ENCODE data around the gene GLOD4.
"Not testable (repeated sequence)": the region's sequence is repeated elsewhere in the genome, so short reads cannot be mapped to it uniquely, and the experiment has no call there.

GLOD4 gene

GRCh38 chr17:785901-786300 is 3.8 kb upstream of the GLOD4 start:
- in situ Hi-C loops (cut with HindIII; ENCODE audit: low sequenced_read_pairs), result loop anchor here (25.0 kb wide), 1 partner anchor 201 kb away; the partner anchor contains the start of genes NXN and TIMM22

DNA sequence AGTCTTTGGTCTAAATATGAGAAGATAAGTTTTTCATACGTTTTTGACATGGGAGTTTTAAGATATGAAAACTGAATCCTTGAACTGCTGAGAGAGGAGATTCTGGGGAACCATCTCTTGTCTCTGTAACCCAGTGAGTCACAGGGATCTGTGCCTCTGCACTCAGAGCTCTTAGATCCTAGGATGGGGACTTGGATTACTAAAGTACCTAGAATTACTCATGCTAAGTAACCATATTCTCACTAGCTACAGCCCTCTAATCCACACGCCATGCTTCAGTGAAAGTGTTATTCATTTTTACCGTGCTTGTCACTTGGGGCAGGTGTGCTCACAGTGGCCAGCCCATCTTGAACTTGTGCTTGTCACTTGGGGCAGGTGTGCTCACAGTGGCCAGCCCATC is 2.1 kb upstream of the GLOD4 start:
- in situ Hi-C loops (cut with HindIII; ENCODE audit: low sequenced_read_pairs), result loop anchor here (25.0 kb wide), 1 partner anchor 203 kb away; the partner anchor contains the start of genes NXN and TIMM22

- in situ Hi-C loops (cut with HindIII; ENCODE audit: low sequenced_read_pairs), result loop anchor here (10.0 to 25.0 kb wide), 2 partner anchors 173 to 209 kb away; partner anchors contain the start of genes NXN and TIMM22
These were observed 4.0 kb downstream of the GLOD4 start for GRCh38 chr17:778096-778495.

DNA sequence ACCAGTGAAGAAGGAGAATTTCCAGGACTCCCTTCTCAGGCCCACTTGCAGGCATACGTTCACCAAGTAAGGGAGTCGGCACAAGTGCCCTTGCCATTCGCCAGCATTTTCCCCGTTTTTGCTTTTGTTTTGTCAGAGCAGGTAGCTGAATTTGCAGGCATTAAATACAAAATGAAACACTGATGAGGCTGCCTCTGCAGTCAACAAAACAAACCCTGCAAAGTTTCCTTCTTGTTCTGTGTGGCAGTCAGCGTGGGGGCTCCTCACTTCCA is 7.8 kb downstream of the GLOD4 start:
- in situ Hi-C loops (cut with HindIII; ENCODE audit: low sequenced_read_pairs), result loop anchor here (10.0 kb wide), 1 partner anchor 169 kb away; no protein-coding TSS in a partner anchor

DNA sequence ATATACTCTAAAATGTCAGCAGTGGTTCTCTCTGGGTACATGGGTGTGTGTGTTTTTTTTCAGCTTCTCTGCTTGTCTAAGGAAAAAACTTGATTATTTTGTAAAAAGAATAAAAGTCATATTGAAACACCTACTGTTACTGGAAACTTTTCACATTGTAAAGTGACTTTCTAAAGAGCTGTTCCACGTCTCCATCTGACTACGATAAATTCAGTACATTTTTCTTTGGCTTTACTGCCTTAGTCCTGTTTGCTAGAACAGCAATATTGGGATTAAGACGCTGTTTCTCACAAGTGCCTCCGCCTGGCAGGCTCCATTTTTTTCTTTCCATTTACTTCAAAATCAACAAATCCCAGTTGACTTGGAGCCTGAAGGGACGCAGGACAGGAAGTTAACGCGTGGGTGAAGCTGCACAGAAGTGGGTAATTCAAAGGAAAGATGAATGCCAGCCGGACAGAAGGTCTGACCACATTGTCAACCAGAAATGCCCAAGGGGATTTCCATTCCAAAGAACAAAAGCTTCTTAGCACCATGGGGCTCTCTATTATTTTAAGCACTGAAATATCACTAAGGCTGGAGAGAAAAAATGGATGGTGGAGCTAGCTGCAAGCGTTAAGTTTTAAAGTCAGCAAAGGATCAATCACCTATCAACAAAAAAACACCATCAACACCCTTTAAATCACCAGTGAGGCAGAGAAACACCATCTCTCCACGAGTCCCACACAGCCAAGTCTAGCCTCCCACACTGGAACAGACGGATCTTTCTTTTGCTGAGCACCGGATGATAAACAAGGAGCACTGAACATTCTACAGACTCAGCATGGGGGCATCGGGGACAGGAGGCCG is 8.4 kb downstream of the GLOD4 start:
- in situ Hi-C loops (cut with HindIII; ENCODE audit: low sequenced_read_pairs), result loop anchor here (10.0 kb wide), 1 partner anchor 169 kb away; no protein-coding TSS in a partner anchor

DNA sequence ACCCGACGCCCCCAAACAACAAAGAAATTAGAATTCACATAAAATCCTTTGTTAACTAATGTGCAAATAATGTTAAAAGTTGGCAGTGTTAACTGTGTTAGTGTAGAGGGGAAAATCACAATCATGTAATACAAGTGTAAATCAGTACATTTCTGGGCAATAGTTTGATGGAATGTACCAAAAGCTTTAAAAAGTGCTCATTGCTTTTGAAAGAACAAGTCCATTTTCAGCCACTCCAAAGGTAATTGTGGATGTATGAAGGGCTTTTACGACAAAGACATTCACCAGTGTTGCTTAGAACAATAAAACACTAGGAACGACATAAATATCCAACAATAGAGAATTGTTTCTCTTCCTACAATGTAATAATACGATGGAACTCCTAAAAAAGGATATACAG is 9.1 kb downstream of the GLOD4 start:
- in situ Hi-C loops (cut with HindIII; ENCODE audit: low sequenced_read_pairs), result loop anchor here (10.0 kb wide), 1 partner anchor 168 kb away; no protein-coding TSS in a partner anchor

DNA sequence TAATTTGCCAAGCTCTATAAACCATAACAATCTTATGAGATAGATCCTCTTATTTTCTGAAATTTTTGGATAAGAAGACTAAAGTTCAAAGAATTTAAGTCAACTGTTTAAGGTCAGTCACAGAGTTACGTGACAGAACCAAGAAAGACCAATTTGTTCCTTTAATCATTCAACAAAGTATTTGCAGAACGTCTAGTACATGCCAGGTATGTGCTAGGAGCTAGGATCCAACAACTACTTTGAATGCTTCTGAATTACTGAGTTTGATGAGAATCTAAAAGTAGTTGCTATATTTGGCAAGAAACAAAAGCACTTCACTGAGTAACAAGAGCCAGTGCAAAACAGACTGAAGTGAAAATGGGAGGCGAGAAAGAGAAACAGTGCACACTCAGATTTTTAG is 15.0 kb downstream of the GLOD4 start:
- in situ Hi-C loops (cut with HindIII; ENCODE audit: low sequenced_read_pairs), result no loop called here

DNA sequence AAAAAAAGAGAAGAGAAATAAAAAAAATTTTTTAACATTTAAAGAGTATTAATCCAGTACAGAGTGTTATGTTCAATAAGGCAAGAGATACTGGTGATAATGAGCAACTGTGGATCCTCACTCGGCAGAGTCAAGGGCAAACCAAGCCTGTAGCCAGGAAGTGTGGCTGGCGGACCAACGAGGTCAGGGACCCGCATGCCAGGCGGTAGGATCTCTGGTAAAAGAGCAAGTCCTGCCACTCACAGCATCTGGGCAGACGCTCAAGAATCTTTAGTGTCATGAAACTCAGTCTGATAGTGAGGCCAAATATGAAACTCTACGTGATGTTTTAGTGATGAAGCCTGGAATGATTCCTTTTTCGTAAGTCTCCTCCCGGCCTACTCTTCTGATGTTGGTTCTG is 21.7 kb downstream of the GLOD4 start:
- in situ Hi-C loops (cut with HindIII; ENCODE audit: low sequenced_read_pairs), result no loop called here

DNA sequence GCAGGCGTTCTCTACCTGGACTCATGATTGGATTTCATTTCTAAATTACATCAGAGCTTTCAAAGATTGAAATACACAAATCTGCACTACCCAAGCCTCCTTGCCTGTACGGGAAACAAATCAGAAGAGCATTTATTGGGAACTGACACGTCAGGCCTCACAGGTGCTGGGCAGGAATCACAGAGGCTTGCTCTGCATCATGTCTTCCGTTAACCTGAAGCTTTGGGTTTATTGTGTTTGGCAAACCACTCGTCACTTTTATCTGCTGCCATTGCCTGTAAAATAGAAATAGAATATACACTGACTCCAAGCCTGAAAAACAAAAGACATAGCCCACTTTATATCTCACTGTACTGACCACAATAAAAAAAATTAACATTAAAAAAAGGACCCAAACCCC is 22.1 kb downstream of the GLOD4 start:
- in situ Hi-C loops (cut with HindIII; ENCODE audit: low sequenced_read_pairs), result no loop called here

DNA sequence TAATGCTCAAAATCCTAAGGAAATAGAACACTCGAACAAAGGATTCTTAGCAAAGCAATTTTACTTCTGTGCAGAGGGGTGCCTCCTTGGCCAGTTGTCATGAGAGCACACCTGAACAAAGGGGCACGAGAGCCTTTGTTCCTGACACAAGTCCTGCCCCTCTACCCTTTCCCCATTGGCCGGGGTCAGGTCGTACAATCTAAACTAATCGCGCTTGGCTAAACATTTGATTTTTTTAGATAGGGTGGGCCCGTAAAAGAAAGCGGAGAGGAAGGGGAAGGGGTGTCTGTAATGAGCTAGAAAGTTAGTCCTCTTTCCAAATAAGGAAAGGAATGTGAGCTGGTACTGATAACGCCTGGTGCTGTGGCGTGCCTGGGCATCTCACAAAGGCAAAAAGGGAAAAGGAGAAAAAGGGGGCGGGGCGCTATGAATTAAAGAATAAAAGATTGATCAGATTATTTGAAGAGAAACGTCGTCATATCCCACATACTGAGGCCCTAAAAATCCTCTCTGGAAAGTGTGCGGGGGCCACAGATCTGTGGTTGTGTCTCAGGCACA is 26.0 kb downstream of the GLOD4 start:
- in situ Hi-C loops (cut with HindIII; ENCODE audit: low sequenced_read_pairs), result not testable (repeated sequence)

DNA sequence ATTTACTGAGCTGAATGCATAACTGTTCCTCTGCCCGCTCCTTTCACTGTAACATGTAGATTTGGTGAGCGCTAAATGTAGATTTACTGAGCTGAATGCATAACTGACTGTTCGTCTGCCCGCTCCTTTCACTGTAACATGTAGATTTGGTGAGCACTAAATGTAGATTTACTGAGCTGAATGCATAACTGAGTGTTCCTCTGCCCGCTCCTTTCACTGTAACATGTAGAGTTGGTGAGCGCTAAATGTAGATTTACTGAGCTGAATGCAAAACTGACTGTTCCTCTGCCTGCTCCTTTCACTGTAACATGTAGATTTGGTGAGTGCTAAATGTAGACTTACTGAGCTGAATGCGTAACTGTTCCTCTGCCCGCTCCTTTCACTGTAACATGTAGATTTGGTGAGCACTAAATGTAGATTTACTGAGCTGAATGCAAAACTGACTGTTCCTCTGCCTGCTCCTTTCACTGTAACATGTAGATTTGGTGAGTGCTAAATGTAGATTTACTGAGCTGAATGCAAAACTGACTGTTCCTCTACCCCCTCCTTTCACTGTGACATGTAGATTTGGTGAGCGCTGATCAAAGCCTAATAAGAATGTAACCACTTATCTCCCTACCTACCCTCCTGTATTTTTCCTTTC is 26.6 kb downstream of the GLOD4 start:
- in situ Hi-C loops (cut with HindIII; ENCODE audit: low sequenced_read_pairs), result not testable (repeated sequence)

GRCh38 chr17:753418-753817 is 28.7 kb downstream of the GLOD4 start:
- in situ Hi-C loops (cut with HindIII; ENCODE audit: low sequenced_read_pairs), result no loop called here

GRCh38 chr17:752620-753219 is 29.4 kb downstream of the GLOD4 start:
- in situ Hi-C loops (cut with HindIII; ENCODE audit: low sequenced_read_pairs), result no loop called here

GRCh38 chr17:752002-752619 is 30.0 kb downstream of the GLOD4 start, which contains the start of gene GEMIN4:
TSS of gene GEMIN4 (minus strand) at chr17:752264. CDS start at chr17:752142, 122 bp downstream.
- in situ Hi-C loops (cut with HindIII; ENCODE audit: low sequenced_read_pairs), result no loop called here

GRCh38 chr17:751269-752001 is 30.6 kb downstream of the GLOD4 start:
- in situ Hi-C loops (cut with HindIII; ENCODE audit: low sequenced_read_pairs), result no loop called here

GRCh38 chr17:750431-751037 is 31.5 kb downstream of the GLOD4 start:
- in situ Hi-C loops (cut with HindIII; ENCODE audit: low sequenced_read_pairs), result no loop called here

DNA sequence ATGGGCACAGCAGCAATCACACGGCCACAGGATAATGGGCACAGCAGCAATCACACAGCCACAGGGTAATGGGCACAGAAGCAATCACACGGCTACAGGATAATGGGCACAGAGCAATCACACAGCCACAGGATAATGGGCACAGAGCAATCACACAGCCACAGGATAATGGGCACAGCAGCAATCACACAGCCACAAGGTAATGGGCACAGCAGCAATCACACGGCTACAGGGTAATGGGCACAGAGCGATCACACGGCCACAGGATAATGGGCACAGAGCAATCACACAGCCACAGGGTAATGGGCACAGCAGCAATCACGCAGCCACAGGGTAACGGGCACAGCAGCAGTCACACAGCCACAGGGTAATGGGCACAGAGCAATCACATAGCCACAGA is 32.7 kb downstream of the GLOD4 start:
- in situ Hi-C loops (cut with HindIII; ENCODE audit: low sequenced_read_pairs), result not testable (repeated sequence)

- in situ Hi-C loops (cut with HindIII; ENCODE audit: low sequenced_read_pairs), result not testable (repeated sequence)
These were observed 33.5 kb downstream of the GLOD4 start for GRCh38 chr17:748604-749003.

DNA sequence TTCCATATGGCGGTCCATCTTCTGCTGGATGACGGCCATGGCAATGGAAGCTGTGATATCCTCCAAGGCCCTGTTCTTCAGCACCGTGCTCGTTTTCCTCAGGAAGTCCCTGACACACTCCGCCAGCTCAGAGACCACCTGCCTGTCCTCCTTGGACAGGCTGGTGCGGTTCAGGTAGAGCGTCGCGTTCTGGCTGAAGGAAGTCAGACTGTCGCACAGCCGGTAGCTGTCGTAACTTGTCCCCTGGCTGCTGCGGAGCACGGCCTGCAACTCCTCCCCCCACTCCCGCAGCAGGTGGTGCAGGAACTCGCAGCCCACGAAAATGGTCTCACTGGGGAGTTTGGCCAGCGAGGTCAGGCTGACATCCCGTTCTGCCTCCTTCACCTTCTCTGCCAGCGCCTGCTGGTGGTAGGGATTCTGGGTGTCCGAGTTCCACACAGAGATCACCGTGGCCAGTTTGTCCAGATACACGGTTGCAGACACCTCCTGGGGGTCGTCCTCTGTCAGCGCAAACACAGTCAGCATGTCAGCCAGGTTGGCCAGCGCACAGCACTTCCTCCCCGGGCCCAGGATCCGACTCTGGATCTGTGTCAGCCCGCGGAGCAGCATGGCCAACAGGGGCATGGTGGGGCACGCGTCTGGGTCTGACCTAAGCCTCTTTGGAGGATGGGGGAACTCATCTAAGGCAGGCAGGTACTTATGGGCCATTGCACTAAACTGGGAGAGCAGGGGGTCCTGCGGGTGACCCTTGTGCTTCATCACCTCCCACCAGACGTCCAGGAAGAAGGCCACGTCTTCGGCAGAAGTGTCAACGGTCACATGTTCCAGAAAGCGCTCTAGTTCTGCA is 35.1 kb downstream of the GLOD4 start:
- in situ Hi-C loops (cut with HindIII; ENCODE audit: low sequenced_read_pairs), result no loop called here

Measured in DLD1 (cell line).